Measurements from ENCODE around the gene NAALADL2. TPM values are rescaled to one million over a fixed set of nuclear protein-coding genes. Genes with fewer than 3 reads are reported as not detected.

Gene NAALADL2
- polyA plus RNA-seq, 3 donors: not detected

- no peak overlapping the region for H3K27ac ChIP-seq (ENCODE audit: low read depth in 1 of 2, low read length in 2 of 2)
- H3K36me3 ChIP-seq (replicated peaks in 1 of 2; ENCODE audit: control insufficient read depth in 1 of 2, insufficient read depth in 2 of 2, low read length in 2 of 2): no peaks in the 10 kb centered on the region
- no peaks in the 10 kb centered on the region for H3K4me1 ChIP-seq (ENCODE audit: control insufficient read depth in 1 of 2, insufficient read depth in 2 of 2, low read length in 2 of 2)
- no peaks in the 10 kb centered on the region for H4K20me1 ChIP-seq (ENCODE audit: insufficient read depth, low read length)
- H3K27me3 ChIP-seq (ENCODE audit: control insufficient read depth in 2 of 2, insufficient read depth in 2 of 2, low read length in 2 of 2): no peaks in the 10 kb centered on the region
- no peaks in the 10 kb centered on the region for H3K79me2 ChIP-seq (ENCODE audit: insufficient read depth, low read length)
- no peaks in the 10 kb centered on the region for H3K4me1 Mint-ChIP-seq
- no peak for TF ChIP-seq CTCF (IDR thresholded peaks at IDR 0.05)
- H3K27me3 Mint-ChIP-seq (ENCODE audit: low read depth in 3 of 3): peaks cover 0 to 2% (median 0%) of the 10 kb centered on the region in 3 donors
- no peaks in the 10 kb centered on the region for H3K36me3 Mint-ChIP-seq
- no peak overlapping the region for H3K4me2 ChIP-seq (replicated peaks; ENCODE audit: extremely low read depth, low read length, poor library complexity, severe bottlenecking)
- no peaks in the 10 kb centered on the region for H3K9me3 ChIP-seq (replicated peaks in 1 of 2; ENCODE audit: control insufficient read depth in 1 of 2, insufficient read depth in 1 of 2, low read length in 2 of 2)
- DNase-seq: no peak
- intact Hi-C loops (cut with micrococcal nuclease): no loop called here
- H3K4me3 Mint-ChIP-seq: no peak overlapping the region
- H3K9me3 Mint-ChIP-seq: peaks cover 0 to 3% (median 0%) of the 10 kb centered on the region in 7 donors
- H2AFZ ChIP-seq (ENCODE audit: insufficient read depth, low read depth, low read length, poor library complexity, severe bottlenecking): no peak overlapping the region
- WGBS (ENCODE audit: insufficient coverage): 69% methylated on average over 2 of the region's 3 CpGs
- H3K27ac Mint-ChIP-seq: no peak overlapping the region
- H3K9ac ChIP-seq (ENCODE audit: insufficient read depth, low read length, poor library complexity, severe bottlenecking): no peak overlapping the region
- no peak overlapping the region for H3K4me3 ChIP-seq (replicated peaks in 1 of 3; ENCODE audit: low read depth in 2 of 3, low read length in 3 of 3)
Observed at GRCh38 chr3:175093748-175094147, 234.6 kb downstream of the NAALADL2 start.

GRCh38 chr3:175094344-175094743 is 235.2 kb downstream of the NAALADL2 start:
- H3K27me3 ChIP-seq (ENCODE audit: control insufficient read depth in 2 of 2, insufficient read depth in 2 of 2, low read length in 2 of 2): no peaks in the 10 kb centered on the region
- no peaks in the 10 kb centered on the region for H3K4me1 Mint-ChIP-seq
- no peak overlapping the region for H3K4me3 Mint-ChIP-seq
- no CpG with 5 or more reads among the region's 2 CpGs for WGBS (ENCODE audit: insufficient coverage)
- H3K79me2 ChIP-seq (ENCODE audit: insufficient read depth, low read length): no peaks in the 10 kb centered on the region
- H3K27me3 Mint-ChIP-seq (ENCODE audit: low read depth in 3 of 3): peaks cover 0 to 2% (median 0%) of the 10 kb centered on the region in 3 donors
- no peak overlapping the region for H3K27ac Mint-ChIP-seq
- no peak overlapping the region for H3K4me3 ChIP-seq (replicated peaks in 1 of 3; ENCODE audit: low read depth in 2 of 3, low read length in 3 of 3)
- no peaks in the 10 kb centered on the region for H3K36me3 ChIP-seq (replicated peaks in 1 of 2; ENCODE audit: control insufficient read depth in 1 of 2, insufficient read depth in 2 of 2, low read length in 2 of 2)
- no peaks in the 10 kb centered on the region for H3K4me1 ChIP-seq (ENCODE audit: control insufficient read depth in 1 of 2, insufficient read depth in 2 of 2, low read length in 2 of 2)
- TF ChIP-seq CTCF (IDR thresholded peaks at IDR 0.05): no peak
- no peaks in the 10 kb centered on the region for H3K36me3 Mint-ChIP-seq
- H4K20me1 ChIP-seq (ENCODE audit: insufficient read depth, low read length): no peaks in the 10 kb centered on the region
- intact Hi-C loops (cut with micrococcal nuclease): no loop called here
- no peak overlapping the region for H2AFZ ChIP-seq (ENCODE audit: insufficient read depth, low read depth, low read length, poor library complexity, severe bottlenecking)
- no peak overlapping the region for H3K4me2 ChIP-seq (replicated peaks; ENCODE audit: extremely low read depth, low read length, poor library complexity, severe bottlenecking)
- H3K27ac ChIP-seq (ENCODE audit: low read depth in 1 of 2, low read length in 2 of 2): no peak overlapping the region
- no peaks in the 10 kb centered on the region for H3K9me3 ChIP-seq (replicated peaks in 1 of 2; ENCODE audit: control insufficient read depth in 1 of 2, insufficient read depth in 1 of 2, low read length in 2 of 2)
- peaks cover 0 to 3% (median 0%) of the 10 kb centered on the region in 7 donors for H3K9me3 Mint-ChIP-seq
- no peak overlapping the region for H3K9ac ChIP-seq (ENCODE audit: insufficient read depth, low read length, poor library complexity, severe bottlenecking)
- no peak for DNase-seq

Data from CD14-positive monocyte (primary cell).